ENCODE measurements around the gene NOXA1.

- TF ChIP-seq CTCF (IDR thresholded peaks at IDR 0.05; ENCODE audit: low read depth, low read length) = no peak
- TF ChIP-seq POLR2A (IDR thresholded peaks at IDR 0.05; ENCODE audit: extremely low read depth, insufficient read length) = no peak
Observed at GRCh38 chr9:137477778-137478612, 54.8 kb downstream of the NOXA1 start.
